ENCODE measurements around the gene SOS1.

DNA sequence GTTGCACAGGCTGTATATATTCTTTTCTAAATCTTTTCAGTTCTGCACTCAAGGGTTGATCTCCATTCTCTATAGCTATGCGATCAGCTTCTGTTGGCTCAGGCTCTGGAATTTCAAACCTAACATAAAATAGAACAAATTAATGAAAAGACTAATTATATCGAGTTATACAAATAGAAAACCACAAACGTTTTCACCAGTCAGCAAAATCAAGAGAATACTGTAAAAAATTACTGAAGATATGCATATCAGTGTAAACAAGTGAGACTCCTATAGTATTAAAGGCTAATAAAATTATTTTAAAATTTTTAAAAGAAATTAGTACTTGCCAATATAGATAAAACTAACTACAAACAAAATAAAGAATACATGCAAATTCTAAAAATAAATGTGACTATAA, 107.0 kb downstream of the SOS1 start:
- TF ChIP-seq, protein P1, sequence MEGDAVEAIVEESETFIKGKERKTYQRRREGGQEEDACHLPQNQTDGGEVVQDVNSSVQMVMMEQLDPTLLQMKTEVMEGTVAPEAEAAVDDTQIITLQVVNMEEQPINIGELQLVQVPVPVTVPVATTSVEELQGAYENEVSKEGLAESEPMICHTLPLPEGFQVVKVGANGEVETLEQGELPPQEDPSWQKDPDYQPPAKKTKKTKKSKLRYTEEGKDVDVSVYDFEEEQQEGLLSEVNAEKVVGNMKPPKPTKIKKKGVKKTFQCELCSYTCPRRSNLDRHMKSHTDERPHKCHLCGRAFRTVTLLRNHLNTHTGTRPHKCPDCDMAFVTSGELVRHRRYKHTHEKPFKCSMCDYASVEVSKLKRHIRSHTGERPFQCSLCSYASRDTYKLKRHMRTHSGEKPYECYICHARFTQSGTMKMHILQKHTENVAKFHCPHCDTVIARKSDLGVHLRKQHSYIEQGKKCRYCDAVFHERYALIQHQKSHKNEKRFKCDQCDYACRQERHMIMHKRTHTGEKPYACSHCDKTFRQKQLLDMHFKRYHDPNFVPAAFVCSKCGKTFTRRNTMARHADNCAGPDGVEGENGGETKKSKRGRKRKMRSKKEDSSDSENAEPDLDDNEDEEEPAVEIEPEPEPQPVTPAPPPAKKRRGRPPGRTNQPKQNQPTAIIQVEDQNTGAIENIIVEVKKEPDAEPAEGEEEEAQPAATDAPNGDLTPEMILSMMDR (IDR thresholded peaks at IDR 0.05; ENCODE audit: extremely low read depth in 1 of 2, insufficient read depth in 1 of 2, low read depth in 1 of 2, low read length in 2 of 2) = no peak
- TF ChIP-seq POLR2A (IDR thresholded peaks at IDR 0.05; ENCODE audit: low read depth, low read length) (no peak), GATA2 (IDR thresholded peaks at IDR 0.05; ENCODE audit: insufficient read depth, insufficient read length, low read depth, low read length) (no peak), MYC (IDR thresholded peaks at IDR 0.05; ENCODE audit: low read depth, low read length) (no peak), MAX (IDR thresholded peaks at IDR 0.05; ENCODE audit: insufficient read depth, insufficient read length) (no peak), JUN (IDR thresholded peaks at IDR 0.05; ENCODE audit: borderline replicate concordance, insufficient read depth, insufficient read length, low read depth) (no peak), EZH2 (IDR thresholded peaks at IDR 0.05; ENCODE audit: borderline replicate concordance, low read depth, low read length, severe bottlenecking) (no peak), POLR2AphosphoS5 (IDR thresholded peaks at IDR 0.05; ENCODE audit: insufficient read depth, low read depth, low read length) (no peak), FOS (IDR thresholded peaks at IDR 0.05; ENCODE audit: borderline replicate concordance, insufficient read depth, low read length) (no peak)
